Measurements from ENCODE around the gene NUMA1.

NUMA1 gene, protein sequence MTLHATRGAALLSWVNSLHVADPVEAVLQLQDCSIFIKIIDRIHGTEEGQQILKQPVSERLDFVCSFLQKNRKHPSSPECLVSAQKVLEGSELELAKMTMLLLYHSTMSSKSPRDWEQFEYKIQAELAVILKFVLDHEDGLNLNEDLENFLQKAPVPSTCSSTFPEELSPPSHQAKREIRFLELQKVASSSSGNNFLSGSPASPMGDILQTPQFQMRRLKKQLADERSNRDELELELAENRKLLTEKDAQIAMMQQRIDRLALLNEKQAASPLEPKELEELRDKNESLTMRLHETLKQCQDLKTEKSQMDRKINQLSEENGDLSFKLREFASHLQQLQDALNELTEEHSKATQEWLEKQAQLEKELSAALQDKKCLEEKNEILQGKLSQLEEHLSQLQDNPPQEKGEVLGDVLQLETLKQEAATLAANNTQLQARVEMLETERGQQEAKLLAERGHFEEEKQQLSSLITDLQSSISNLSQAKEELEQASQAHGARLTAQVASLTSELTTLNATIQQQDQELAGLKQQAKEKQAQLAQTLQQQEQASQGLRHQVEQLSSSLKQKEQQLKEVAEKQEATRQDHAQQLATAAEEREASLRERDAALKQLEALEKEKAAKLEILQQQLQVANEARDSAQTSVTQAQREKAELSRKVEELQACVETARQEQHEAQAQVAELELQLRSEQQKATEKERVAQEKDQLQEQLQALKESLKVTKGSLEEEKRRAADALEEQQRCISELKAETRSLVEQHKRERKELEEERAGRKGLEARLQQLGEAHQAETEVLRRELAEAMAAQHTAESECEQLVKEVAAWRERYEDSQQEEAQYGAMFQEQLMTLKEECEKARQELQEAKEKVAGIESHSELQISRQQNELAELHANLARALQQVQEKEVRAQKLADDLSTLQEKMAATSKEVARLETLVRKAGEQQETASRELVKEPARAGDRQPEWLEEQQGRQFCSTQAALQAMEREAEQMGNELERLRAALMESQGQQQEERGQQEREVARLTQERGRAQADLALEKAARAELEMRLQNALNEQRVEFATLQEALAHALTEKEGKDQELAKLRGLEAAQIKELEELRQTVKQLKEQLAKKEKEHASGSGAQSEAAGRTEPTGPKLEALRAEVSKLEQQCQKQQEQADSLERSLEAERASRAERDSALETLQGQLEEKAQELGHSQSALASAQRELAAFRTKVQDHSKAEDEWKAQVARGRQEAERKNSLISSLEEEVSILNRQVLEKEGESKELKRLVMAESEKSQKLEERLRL (N-terminal part only)

DNA sequence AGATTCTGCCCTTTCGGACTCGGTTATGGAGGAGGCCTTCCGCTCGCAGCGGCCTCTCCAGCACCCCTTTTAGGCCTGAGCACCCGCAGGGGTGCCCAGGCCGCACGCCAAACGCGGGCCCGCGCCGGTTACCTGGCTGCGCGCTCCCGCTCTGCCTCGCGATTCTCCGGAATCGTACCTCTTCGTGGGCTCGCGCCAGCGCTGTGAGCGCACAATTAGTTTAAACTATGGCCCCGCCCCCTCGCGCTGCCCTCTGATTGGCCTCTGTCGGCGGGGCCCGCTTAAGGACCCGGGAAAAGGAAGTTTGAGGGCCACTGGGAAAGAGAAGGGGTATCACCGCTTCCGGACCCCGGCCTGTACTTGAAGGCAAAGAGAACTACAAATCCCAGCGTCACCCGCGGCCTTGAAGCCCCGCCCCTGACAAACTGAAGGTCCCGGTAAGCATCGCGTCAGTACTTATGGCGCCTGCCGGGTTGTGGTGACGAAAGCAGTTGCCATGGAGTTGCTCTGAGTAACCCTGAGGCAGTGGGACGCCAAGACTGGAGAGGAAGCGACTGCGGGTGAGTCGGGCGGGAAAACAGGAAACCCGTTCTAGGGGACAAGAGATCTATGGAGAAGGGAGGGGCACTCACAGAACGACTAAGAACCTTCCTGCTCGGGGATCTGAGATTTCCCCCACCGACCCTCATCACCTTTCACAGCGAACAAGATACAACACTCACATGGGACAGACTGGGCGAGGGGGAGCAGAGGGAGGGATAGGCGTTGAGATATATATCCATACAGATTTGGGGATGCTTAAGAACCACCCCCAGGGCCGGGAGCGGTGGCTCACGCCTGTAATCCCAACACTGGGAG, at the start of gene NUMA1, which contains the start of gene LRRC51:
TSS of gene NUMA1 (minus strand) at position 217 of the 858 bp plus-strand sequence. CDS start 44,599 bp downstream, outside the sequence.
TSS of gene LRRC51 (plus strand) at position 525 of the 858 bp plus-strand sequence. CDS start 8,234 bp downstream, outside the sequence.
- DNase-seq, result peak; percentile 100

DNA sequence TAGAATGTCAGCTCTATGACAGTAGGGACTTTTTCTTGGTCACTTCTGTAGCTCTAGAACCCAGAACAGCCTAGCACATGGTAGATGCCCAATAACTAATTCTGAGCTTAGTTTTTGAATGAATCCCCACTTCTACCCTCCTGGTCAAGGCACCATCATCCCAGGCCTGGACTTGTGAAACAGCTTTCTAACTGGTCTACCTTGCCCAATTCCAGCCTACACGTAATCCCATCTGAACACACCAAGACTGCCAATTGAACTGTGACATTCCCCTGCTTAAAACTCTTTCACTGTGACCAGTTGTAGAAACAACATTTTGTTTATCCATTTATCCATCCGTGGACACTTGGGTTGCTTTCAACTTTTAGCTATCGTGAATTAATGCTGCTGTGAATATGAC, 49.0 kb upstream of the NUMA1 start:
- no peak for DNase-seq

DNA sequence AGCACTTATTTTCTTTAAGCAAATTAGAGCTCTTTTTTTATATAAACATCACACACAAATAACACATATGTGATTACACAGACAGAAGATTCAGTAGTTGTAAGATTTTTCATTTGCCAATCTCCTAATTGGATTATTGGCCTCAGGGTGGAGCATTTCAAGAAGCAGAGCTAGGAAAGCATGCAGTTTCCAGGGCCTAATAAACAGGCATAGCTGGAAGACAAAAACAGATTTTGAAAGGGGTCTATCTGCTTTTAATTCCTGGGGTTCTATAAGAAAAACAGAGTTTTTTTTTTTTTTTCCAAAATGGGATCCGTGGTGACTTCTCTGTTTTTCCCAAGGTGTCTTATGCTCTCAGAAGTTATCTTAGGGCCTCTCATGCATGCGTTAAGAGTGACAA, 47.6 kb upstream of the NUMA1 start:
- no peak for DNase-seq

DNA sequence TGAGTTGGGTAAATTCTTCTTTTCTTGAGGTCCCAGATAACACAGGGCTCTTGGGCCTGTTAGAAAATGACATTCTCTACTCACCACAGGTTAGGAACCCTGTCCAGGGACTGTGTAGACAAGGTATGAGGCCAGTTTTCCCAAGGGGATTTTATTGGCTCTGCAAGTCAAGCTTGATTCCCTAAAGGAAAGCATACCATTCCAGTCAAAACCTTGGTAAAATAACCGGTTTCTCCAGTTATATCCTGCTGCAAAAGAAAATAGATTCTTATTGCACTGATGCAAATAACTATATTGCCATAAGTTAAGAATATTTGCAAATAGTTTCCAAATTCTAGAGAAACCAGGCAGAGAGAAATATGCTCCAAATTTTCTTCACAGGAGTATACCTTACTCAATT, 45.6 kb upstream of the NUMA1 start:
- no peak for DNase-seq

DNA sequence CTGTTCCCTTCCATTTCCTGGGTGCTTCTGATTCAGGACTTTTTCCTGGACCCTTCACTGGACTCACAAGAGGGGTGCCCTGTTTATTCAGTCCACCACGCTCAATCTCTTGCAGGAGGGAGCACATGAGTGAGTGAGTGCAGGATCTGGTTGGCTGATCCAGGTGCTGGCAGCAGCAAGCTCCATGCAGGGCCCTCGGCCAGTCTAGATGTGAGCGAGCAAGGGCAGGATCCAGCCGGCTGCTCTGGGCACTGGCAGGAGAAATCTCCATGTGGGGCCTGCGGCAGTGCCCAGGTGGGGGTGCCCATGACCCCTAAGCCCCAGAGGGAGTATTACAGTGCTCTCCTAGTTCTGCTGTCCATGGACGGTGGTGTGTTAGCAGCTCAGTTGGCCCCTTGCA, 43.7 kb upstream of the NUMA1 start:
- no peak for DNase-seq

DNA sequence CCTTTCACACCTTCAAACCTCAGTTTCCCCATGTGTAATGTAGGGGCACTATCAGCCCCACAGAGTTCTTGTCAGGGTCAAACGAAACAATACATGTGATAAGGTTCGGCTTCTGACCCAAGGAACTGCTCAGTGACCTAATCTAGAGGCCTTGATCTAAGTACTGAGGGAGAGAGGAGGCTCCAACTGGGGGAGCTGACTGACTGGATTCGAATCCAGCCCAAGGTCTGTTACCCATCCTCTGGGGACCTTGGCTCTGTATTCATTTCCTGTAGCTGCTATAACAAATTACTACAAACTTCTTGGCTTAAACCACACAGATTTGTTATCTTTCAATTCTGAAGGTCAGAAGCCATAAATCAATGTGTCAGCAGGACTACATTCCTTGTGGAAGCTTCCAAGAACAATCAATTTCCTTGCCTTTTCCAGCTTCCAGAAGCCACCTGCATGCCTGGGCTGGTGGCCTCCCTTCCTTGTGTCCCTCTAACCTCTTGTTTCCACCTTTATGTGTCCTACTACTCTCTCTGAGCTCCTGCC, 42.8 kb upstream of the NUMA1 start:
- DNase-seq, result no peak

DNA sequence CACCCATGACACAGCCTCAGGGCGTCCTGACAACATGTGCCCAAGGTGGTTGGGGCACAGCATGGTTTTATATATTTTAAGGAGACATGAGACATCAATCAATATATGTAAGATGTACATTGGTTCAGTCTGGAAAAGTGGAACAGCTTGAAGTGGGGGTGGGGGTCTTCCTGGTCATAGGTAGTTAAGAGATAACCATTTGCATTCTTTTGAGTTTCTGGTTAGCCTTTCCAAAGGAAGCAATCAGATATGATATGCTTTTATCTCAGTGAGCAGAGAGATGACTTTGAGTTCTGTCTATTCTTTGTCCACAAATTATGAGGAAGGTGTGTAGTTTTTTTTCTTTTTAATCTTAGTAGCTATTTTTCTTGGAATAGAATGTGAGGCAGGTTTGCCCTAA, 42.3 kb upstream of the NUMA1 start:
- DNase-seq, result no peak

DNA sequence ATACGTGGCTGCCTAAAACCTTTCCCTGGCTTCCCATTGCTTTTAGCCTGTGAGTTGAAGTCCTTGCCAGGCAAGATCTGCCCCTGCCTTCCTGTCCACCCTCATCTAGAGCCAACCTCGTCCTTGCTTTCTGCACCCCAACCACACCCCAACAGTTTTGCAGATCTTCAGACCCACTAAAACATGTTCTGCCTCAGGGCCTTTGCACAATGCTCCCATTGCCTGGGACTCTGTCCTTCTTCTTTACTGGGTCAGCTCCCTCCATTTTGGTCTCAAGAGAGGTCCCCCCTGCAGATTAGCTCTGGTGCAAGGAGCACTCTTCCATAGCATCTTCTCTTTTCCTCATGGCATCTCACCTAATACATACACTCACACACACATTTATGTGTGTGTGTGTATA, 40.6 kb upstream of the NUMA1 start:
- no peak for DNase-seq

DNA sequence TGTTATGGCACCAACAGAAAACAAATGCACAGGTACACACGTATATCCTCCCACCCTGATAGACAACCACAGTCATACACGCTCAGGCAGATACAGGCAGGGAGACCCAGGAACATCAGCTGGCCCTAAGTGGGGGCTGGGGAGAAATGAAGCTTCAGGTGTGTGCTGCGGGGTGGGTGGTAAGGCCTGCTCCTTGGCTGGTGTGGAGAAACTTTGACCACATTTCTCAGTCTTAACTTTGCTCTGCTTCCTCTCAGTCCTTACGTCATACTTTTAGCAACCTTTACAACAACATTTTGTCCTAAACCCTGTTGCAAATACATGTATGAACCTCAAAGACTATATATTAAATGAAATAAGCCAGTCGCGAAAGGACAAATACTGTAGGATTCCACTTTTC, 38.9 kb upstream of the NUMA1 start:
- no peak for DNase-seq

DNA sequence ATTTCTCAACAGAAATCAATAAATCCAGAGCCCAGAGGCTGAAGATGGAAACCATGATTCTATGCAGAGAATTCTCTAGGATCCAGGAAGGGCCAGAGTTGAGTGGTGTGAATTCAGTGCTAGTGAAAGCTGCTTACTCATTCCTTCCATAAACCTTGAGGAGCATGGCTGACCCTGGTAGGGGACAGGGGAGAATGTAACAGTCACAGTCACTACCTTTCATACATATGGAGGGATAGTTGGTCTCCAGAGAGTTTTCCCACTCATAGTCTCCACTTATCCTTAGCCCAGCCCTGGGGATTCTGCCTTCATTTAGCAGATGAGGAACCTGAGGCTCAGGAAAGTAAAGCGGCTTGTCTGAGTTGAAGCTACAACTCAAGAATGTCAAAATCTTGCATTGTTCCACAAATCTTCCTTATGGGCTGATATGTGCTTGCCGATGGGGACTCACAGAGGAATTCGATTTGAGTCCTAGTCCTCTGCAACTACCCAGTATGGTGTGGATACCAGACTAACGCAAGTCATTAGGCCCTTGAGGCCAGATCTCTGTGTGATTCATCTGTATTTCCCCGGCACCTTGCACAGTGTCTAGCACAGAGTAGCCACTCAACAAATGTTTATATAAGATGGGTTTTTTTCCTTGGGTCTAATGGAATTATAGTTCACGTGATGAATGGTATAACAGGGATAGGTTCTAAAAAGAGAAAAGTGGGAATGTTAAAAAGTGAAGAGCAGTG, 35.8 kb upstream of the NUMA1 start:
- no peak for DNase-seq

DNA sequence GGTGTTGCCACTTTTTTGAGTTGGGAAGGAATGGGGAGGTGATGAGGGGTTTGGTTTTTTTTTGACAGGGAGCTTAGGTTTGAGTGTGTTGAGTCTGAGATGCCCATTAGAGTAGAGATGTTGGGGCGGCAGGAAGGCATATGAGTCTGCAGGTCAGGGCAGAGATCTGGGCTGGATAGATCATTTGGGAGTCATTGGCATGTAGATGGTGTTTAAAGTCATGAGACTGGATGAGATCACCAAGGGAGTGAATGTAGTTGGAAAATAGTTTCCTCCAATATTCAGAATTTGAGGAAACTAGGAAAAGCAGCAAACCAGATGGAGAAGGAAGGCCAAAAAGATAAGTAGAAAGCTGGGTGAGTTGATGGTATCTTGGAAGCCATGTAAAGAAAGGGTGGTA, 34.2 kb upstream of the NUMA1 start:
- DNase-seq, result no peak

DNA sequence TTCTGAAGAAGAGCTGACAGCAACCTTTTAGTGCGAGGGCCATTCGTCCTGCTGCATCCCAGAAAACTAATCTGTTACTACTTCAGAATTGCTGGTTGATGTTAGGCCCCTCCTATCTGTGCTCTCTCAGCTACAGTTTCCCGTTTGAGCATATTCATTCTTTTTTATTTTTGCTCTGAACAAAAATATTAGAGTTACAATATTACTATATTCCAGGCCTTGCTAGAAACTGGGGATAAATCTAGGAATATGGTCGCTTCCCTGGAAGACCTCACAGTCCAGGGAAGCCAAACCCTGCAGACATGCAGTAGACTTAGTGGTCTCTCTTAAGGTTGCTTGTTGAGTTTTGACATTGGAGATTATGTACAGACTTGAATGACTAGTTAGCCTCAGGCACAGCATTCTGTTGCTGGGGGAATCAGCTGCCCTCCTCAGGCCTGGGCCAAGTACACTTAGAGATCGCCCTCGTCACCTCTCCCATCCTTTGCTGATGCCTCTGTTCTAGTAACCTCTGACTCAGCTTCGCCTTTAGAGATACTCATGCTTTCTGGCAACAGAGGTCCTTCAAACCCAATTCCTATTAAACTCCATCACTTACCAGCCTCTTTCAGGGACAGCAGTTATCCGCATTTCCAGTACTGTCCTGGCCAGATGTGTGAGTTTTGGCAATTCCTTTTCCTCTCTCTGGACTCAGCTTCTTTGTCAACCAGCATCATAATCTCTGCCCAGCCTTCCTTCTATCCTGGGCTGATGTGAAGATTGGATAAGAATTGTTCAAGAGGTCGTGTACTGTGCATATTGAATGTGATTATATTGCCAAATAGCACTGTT, 32.9 kb upstream of the NUMA1 start:
- DNase-seq, result peak; percentile 73

DNA sequence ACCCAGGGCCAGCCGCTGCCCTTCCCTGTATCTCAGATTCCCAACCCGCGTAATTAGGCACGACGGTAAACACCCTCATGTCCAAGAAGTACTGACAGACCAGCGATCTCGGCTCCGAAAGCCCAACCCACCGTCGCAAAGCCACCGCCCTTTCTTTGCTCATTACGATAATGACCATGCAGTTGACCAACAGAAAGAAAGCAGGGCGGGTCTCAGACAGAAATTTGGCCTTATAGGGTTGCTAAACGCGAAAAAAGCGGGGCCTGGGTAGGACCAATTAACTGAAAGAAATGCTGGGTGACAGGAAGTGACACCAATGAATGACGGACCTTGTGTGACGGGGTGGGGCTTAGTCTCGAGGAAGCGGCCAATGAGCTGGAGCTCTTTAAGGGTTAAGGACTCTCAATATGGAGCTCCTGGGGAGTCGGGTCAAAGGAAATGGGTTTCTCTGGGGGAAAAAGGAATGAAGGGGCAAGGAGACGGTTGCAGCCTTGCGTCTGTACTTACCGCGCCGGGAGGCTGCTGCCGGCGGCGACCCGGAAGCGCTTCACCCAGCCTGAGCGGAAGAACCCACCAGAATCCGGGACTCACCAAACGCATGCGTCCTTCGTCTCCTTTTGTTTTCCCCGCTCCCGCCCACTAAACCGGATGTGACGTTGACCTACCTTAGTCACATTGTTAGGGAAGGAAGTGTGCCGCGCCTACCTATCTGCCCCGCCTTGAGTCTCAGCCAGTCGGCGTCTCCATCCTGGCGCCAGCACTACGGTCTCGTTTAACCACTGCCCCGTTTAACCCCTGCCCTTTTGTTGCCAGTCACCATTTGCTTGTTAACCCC, 32.0 kb upstream of the NUMA1 start, which contains the start of gene ANAPC15:
TSS of gene ANAPC15 (minus strand) at position 553 of the 835 bp plus-strand sequence. CDS start 1,419 bp downstream, outside the sequence.
- DNase-seq, result peak; percentile 99

DNA sequence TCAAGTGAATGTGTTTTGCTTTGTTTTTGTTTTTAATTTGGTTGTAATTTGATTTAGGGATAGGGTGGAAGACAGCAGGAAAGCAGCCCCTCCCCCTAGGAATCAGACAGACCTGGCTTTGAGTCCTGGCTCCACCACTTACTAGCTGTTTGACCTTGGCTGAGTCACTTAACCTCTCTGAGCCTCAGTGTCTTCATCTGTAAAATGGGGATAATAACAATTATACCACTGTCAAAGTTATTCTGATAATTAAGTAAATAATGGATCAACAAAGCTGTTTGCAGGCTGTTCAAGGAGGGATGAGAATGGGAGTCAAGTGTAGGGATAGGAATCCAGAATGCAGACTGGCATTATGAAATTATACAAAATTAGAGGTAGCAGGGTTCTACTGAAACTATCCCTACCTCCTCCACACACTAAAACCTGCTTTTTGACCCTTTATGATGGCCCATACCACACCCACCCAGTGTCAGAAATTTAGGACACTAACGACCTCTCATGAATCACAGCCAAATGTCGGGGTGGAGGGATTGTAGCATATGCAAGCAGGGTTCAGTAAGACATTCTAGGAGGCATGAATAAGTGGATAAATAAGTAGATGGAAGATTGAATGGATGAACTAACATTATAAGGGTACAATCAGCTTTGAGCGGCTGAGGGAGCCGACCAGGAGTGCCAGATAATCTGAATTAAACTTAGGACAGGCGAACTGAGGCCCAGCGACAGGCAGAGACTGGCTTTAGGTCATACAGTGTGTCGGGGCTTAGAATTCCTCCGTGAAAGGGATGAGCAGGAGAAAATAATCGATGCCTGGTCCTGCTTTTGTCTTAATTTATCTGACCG, 31.2 kb upstream of the NUMA1 start:
- DNase-seq, result no peak

DNA sequence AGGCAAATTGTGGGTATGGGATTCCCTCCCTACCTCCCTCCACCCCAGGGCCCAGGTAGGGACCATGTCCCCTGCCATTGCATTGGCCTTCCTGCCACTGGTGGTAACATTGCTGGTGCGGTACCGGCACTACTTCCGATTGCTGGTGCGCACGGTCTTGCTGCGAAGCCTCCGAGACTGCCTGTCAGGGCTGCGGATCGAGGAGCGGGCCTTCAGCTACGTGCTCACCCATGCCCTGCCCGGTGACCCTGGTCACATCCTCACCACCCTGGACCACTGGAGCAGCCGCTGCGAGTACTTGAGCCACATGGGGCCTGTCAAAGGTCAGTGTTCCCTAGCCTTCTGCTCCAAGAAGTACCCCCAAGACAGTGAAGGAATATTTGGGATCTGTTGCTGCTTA, 25.5 kb upstream of the NUMA1 start, which contains the start of gene TOMT:
TSS of gene TOMT (plus strand) at position 37 of the 400 bp plus-strand sequence. CDS start at position 65, 28 bp downstream.
- DNase-seq, result no peak

DNA sequence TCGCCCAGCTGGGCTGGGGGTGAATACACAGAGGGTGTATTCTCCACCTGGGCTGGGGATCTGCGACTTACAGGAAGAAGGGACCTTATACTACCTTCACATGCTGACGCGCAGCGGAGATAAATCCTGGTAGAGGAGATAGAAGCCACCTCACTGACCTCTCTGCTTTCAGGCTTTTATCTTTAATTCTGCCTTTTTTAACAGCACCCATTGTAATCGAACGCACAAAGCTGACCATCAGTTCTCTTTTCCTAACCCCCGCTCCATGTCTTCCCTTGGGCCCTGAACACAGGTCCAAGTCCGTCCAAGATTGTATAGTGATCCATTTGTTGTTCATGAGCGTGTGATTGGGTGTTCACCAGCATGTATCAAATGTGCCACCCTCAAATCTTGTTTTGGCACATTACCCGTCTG, 23.4 kb upstream of the NUMA1 start:
- no peak for DNase-seq

DNA sequence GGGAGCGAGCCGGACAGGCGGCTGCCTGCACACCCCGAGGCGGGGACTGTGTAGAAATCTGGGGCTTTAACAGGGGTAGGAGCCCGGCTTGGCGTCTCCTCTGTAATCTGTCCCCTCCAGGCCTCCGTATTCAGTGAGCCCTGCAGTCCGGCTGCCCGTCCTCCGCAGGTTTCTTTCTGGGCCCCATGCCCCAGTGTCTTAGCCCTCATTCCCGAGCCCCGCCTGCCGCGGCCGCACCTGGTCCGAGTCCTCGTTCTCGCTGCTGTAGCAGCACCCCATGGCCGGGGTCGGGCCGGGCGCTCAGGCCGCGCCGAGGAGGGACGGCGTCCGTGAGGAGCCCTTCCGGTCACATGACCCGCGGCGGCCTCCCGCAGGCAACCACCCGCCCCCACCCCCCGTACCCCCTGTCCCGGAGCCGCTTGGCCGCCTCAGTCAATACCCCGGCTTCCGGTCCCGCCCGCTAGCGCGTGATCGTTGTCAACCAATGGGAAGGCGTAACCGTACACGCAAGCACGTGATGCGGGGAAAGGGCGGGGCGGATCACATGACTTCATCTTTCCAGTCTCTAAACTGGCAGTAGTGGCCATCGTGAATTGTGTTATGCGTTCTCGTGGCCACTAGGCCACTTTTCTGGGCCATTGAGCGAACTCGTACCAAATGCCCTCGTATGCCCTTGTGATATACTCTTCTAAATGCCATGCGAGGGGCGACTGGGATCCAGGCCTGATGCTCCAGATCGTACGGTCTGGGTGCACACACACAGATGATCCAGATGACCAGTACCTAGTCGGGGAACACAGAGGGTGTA, 22.8 kb upstream of the NUMA1 start, which contains the start of gene LAMTOR1:
TSS of gene LAMTOR1 (minus strand) at position 352 of the 808 bp plus-strand sequence. CDS start at position 279, 73 bp downstream.
- DNase-seq, result peak; percentile 99
